Measurements from ENCODE around the gene SEMA3F. TPM values are rescaled to one million over a fixed set of nuclear protein-coding genes. Genes with fewer than 3 reads are reported as not detected.

The SEMA3F gene
- total RNA-seq, 1 experiment from 2014 or later: 34.0 TPM

GRCh38 chr3:50117120-50117519, 38.0 kb upstream of the SEMA3F start:
- no peak for DNase-seq
- Histone ChIP-seq H3K4me3 (no peak overlapping the region), H2AFZ (no peak overlapping the region), H3K27me3 (ENCODE audit: insufficient read depth, low read depth) (no peaks in the 10 kb centered on the region), H3K9me3 (ENCODE audit: insufficient read depth, low read depth) (no peaks in the 10 kb centered on the region), H4K20me1 (ENCODE audit: insufficient read depth) (peaks cover 18% of the 10 kb centered on the region), H3K9me2 (ENCODE audit: insufficient read depth) (no peaks in the 10 kb centered on the region), H3K4me2 (no peak overlapping the region), H3F3A (ENCODE audit: insufficient read depth, low read depth) (peaks cover 22% of the 10 kb centered on the region; the same call in 1 of the 2 replicates), H3K79me2 (ENCODE audit: low read depth) (no peaks in the 10 kb centered on the region), H3K36me3 (ENCODE audit: low read depth) (no peaks in the 10 kb centered on the region; the same call in 1 of the 2 replicates), H3K4me1 (replicated peaks; ENCODE audit: insufficient read depth) (no peaks in the 10 kb centered on the region), H3K27ac (no peak overlapping the region)
- POLR2A ChIA-PET (ENCODE audit: unreplicated experiment): no interaction called here
- no TSS peak for BruUV-seq (replicated peaks)
- TF ChIP-seq EZH2 (IDR thresholded peaks at IDR 0.05; ENCODE audit: low read depth) (no peak), CTCF (conservative IDR thresholded peaks at IDR 0.05) (no peak)
- intact Hi-C loops (cut with micrococcal nuclease; ENCODE audit: unreplicated experiment): no loop called here
- CTCF ChIA-PET: no interaction called here

- CTCF ChIA-PET: no interaction called here
- no TSS peak for BruUV-seq (replicated peaks)
These were observed 36.9 kb upstream of the SEMA3F start for GRCh38 chr3:50118237-50118636.

GRCh38 chr3:50119786-50120185, 35.3 kb upstream of the SEMA3F start:
- Histone ChIP-seq H3K36me3 (ENCODE audit: low read depth) (no peaks in the 10 kb centered on the region), H3K4me3 (no peak overlapping the region), H3K27ac (no peak overlapping the region), H3K9me2 (ENCODE audit: insufficient read depth) (no peaks in the 10 kb centered on the region), H4K20me1 (ENCODE audit: insufficient read depth) (peaks cover 18% of the 10 kb centered on the region), H3F3A (ENCODE audit: insufficient read depth, low read depth) (peaks cover 22% of the 10 kb centered on the region; the same call in 1 of the 2 replicates), H3K4me1 (replicated peaks; ENCODE audit: insufficient read depth) (0 out of 2 replicates have a peak, but pooled peaks cover 4% of the 10 kb centered on the region), H3K9me3 (ENCODE audit: insufficient read depth, low read depth) (no peaks in the 10 kb centered on the region), H3K27me3 (ENCODE audit: insufficient read depth, low read depth) (no peaks in the 10 kb centered on the region), H2AFZ (no peak overlapping the region), H3K4me2 (no peak overlapping the region), H3K79me2 (ENCODE audit: low read depth) (no peaks in the 10 kb centered on the region)
- POLR2A ChIA-PET (ENCODE audit: unreplicated experiment): interaction anchor here (0.7 kb wide), 1 partner anchor 19 kb away, joined by 9 read pairs; no protein-coding TSS in a partner anchor
- no TSS peak for BruUV-seq (replicated peaks)
- intact Hi-C loops (cut with micrococcal nuclease; ENCODE audit: unreplicated experiment): loop anchor here (5.0 to 10.0 kb wide), 2 partner anchors 153 to 435 kb away; no protein-coding TSS in a partner anchor
- no peak for DNase-seq
- TF ChIP-seq EZH2 (IDR thresholded peaks at IDR 0.05; ENCODE audit: low read depth): no peak
- no peak for TF ChIP-seq CTCF (conservative IDR thresholded peaks at IDR 0.05)
- CTCF ChIA-PET: interaction anchor here (0.7 kb wide), 1 partner anchor 15 kb away, joined by 3 read pairs; no protein-coding TSS in a partner anchor

More at GRCh38 chr3:50118237-50118636, 36.9 kb upstream of the SEMA3F start:
- no peaks in the 10 kb centered on the region for H3K4me1 ChIP-seq (replicated peaks; ENCODE audit: insufficient read depth)
- peaks cover 18% of the 10 kb centered on the region for H4K20me1 ChIP-seq (ENCODE audit: insufficient read depth)
- POLR2A ChIA-PET (ENCODE audit: unreplicated experiment): no interaction called here
- no peak overlapping the region for H2AFZ ChIP-seq
- no peak for DNase-seq
- H3K4me3 ChIP-seq: no peak overlapping the region
- H3K9me2 ChIP-seq (ENCODE audit: insufficient read depth): no peaks in the 10 kb centered on the region
- no peak for TF ChIP-seq CTCF (conservative IDR thresholded peaks at IDR 0.05)
- TF ChIP-seq EZH2 (IDR thresholded peaks at IDR 0.05; ENCODE audit: low read depth): no peak
- no peak overlapping the region for H3K4me2 ChIP-seq
- no peaks in the 10 kb centered on the region for H3K36me3 ChIP-seq (ENCODE audit: low read depth)
- intact Hi-C loops (cut with micrococcal nuclease; ENCODE audit: unreplicated experiment): no loop called here
- no peaks in the 10 kb centered on the region for H3K9me3 ChIP-seq (ENCODE audit: insufficient read depth, low read depth)
- no peaks in the 10 kb centered on the region for H3K79me2 ChIP-seq (ENCODE audit: low read depth)
- H3K27ac ChIP-seq: no peak overlapping the region
- no peaks in the 10 kb centered on the region for H3K27me3 ChIP-seq (ENCODE audit: insufficient read depth, low read depth)
- peaks cover 22% of the 10 kb centered on the region; the same call in 1 of the 2 replicates for H3F3A ChIP-seq (ENCODE audit: insufficient read depth, low read depth)

Measured in PC-9 (cell line).